Kidney (tissue), 14 donors: ENCODE data around the gene KIF17. TPM values are rescaled to one million over a fixed set of nuclear protein-coding genes. Genes with fewer than 3 reads are reported as not detected.

Experiments
- DNase-seq, 5 donors: peaks; one replicate each; pipeline ENCODE4 v3.0.0-alpha.2; 2013 to 2020
- FAIRE-seq: peaks from 2 replicates; lab custom pipeline; 2012; peaks lifted over from hg19 to GRCh38; lab: Jason Lieb, UNC
- H3K27ac ChIP-seq, 2 donors: one replicate each; pipeline ENCODE4 v1.7.0; 2013; ENCODE audit warnings: low read depth in 2 of 2, low read length in 2 of 2, inconsistent platforms in 1 of 2
- H3K27me3 ChIP-seq: one replicate; pipeline ENCODE4 v1.7.1; 2013; ENCODE audit warnings: low read length, inconsistent platforms; ENCODE audit not compliant: control insufficient read depth, insufficient read depth
- H3K36me3 ChIP-seq, 3 donors: one replicate each; pipeline versions ENCODE4 v1.7.0 to v1.7.1; 2013; ENCODE audit warnings: low read length in 3 of 3, control low read depth in 1 of 3, inconsistent platforms in 1 of 3; ENCODE audit not compliant: insufficient read depth in 3 of 3, control insufficient read depth in 2 of 3
- H3K4me1 ChIP-seq, 3 donors: one replicate each; pipeline versions ENCODE4 v1.7.0 to v1.7.1; 2013; ENCODE audit warnings: low read length in 3 of 3, inconsistent platforms in 1 of 3, low read depth in 1 of 3; ENCODE audit not compliant: control insufficient read depth in 2 of 3, insufficient read depth in 2 of 3
- H3K4me3 ChIP-seq, 3 donors: one replicate each; pipeline versions ENCODE4 v1.7.0 to v1.8.1; 2013; ENCODE audit warnings: low read length in 3 of 3, control low read depth in 1 of 3, inconsistent platforms in 1 of 3
- H3K9ac ChIP-seq, 3 donors: one replicate each; pipeline versions ENCODE4 v1.7.0 to v1.7.1; 2013; ENCODE audit warnings: low read length in 3 of 3, control low read depth in 1 of 3, inconsistent platforms in 1 of 3
- H3K9me3 ChIP-seq, 3 donors: one replicate each; pipeline versions ENCODE4 v1.7.0 to v1.7.1; 2013; ENCODE audit warnings: low read length in 3 of 3, control low read depth in 1 of 3, inconsistent platforms in 1 of 3; ENCODE audit not compliant: control insufficient read depth in 2 of 3, insufficient read depth in 1 of 3
- intact Hi-C: fragments of 100-400 bp; cut with DNase I; formaldehyde crosslinking; loops from one replicate; pipeline ENCODE4 v1.11.1; 2022
- polyA plus RNA-seq: library from polyadenylated mRNA; stranded (reverse); fragments of 350-450 nt; fragmentation: Illumina TruSeq; extraction: RNeasy Lipid Tissue Mini Kit (QIAGEN cat#74804); gene quantifications from one replicate; pipeline ENCODE4 v1.2.3, GENCODE V29; 2014; ENCODE audit warnings: low read depth, low replicate concordance; ENCODE audit not compliant: insufficient read depth
- total RNA-seq: library from RNA; stranded (reverse); fragmentation: NEBNext Ultra II Directional; extraction: Animal tissue kit (Norgen Biotek cat#: 25700); gene quantifications from one replicate; pipeline ENCODE4 v1.2.1, GENCODE V29; 2021
- TF ChIP-seq, protein P1 (sequence below): IDR thresholded peaks from 3 replicates; pipeline ENCODE4 v1.5.1; 2012; ENCODE audit warnings: mild to moderate bottlenecking, moderate library complexity, borderline replicate concordance; ENCODE audit not compliant: insufficient read depth; ENCODE audit errors: extremely low read depth
- donor health status: control.
- donor health status: control.
- donor health status: control.
- donor health status: control.
- donor health status: control.
- donor health status: DM: yes; HTN: yes; CAD: no.
- donor health status: Normal renal cell carcinoma (clear cell type).

KIF17 gene
- total and polyA plus RNA-seq, 2 donors from 2014 or later, result 3.7 to 4.9 TPM

DNA sequence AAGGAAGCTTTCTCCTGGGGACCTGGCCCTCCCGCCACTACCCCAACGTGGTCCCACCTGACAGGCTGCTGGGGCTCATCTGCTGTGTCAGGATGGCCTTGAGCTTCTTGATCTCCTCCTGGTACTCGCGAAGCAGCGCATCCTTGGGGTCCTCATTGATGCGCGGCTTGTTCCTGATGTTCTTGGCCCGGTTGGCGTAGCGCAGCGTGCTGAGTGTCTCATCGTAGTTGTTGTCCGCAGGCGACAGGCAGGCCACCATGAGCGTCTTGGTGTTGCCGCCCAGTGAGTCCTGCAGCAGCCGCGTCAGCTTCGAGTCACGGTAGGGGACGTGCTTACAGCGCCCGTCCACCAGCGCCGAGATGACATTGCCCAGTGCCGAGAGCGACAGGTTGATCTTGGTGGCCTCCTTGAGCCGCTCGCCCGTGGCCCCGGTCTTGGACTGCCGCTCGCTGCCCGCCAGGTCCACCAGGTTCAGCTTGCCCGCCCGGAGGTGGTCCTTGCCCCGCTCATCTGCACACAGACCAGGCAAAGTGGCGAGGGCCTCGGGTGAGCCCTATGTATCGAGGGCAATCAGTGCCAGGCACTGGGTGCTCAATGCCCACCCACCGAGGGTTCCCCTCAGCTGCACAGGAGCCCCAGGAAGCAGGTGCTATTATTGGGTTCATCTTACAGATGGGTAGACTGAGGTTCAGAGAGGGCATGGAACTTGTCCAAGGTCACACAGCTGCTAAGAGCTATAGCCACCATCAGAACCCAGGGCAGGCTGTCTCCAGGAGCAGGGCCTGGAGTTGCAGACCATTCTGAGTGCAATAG, 13.2 kb downstream of the KIF17 start:
- peak in 1 of 5 donors; percentile 74 for DNase-seq
- intact Hi-C loops, result no loop called here

DNA sequence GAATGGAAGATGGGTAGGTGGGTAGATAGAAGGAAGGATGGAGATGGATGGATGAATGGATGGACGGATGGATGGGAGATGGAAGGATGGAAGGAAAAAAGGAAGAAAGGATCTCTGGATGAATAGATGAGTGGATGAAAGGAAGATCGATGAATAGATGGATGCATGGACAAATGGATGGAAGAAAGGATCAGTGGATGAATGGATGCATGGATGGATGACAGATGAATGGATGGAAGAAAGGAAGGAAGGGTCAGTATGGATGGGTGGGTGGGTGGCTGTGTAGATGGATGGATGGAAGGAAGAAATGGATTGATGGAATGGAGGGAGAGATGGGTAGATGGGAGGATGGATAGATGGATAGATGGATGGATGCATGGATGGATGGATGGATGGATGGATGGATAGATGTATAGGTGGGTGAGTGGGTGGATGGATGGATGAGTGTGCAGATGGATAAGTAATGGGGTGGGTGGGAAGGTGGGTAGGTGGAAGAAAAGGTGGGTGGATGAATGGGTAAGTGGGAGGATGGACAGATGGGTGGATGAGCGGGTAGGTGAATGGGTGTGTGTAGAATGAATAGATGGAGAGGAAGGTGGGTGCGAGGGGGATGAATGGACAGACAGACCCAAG, 14.6 kb downstream of the KIF17 start:
- Histone ChIP-seq H3K27me3 (no peaks in the 10 kb centered on the region), H3K9ac (no peak overlapping the region), H3K4me1 (no peaks in the 10 kb centered on the region), H3K27ac (no peak overlapping the region), H3K36me3 (no peaks in the 10 kb centered on the region), H3K9me3 (no peaks in the 10 kb centered on the region), H3K4me3 (no peak overlapping the region)
- DNase-seq (no peak), FAIRE-seq (no peak)
- TF ChIP-seq, protein P1, sequence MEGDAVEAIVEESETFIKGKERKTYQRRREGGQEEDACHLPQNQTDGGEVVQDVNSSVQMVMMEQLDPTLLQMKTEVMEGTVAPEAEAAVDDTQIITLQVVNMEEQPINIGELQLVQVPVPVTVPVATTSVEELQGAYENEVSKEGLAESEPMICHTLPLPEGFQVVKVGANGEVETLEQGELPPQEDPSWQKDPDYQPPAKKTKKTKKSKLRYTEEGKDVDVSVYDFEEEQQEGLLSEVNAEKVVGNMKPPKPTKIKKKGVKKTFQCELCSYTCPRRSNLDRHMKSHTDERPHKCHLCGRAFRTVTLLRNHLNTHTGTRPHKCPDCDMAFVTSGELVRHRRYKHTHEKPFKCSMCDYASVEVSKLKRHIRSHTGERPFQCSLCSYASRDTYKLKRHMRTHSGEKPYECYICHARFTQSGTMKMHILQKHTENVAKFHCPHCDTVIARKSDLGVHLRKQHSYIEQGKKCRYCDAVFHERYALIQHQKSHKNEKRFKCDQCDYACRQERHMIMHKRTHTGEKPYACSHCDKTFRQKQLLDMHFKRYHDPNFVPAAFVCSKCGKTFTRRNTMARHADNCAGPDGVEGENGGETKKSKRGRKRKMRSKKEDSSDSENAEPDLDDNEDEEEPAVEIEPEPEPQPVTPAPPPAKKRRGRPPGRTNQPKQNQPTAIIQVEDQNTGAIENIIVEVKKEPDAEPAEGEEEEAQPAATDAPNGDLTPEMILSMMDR, result no peak
- intact Hi-C loops, result no loop called here

More for the DNA sequence above, 13.2 kb downstream of the KIF17 start:
- H3K27me3 ChIP-seq, result no peaks in the 10 kb centered on the region
- no peak overlapping the region for H3K27ac ChIP-seq
- no peaks in the 10 kb centered on the region for H3K4me1 ChIP-seq
- TF ChIP-seq, protein P1, result no peak
- FAIRE-seq, result no peak
- no peaks in the 10 kb centered on the region for H3K36me3 ChIP-seq
- no peaks in the 10 kb centered on the region for H3K9me3 ChIP-seq
- no peak overlapping the region for H3K9ac ChIP-seq
- H3K4me3 ChIP-seq, result no peak overlapping the region

DNA sequence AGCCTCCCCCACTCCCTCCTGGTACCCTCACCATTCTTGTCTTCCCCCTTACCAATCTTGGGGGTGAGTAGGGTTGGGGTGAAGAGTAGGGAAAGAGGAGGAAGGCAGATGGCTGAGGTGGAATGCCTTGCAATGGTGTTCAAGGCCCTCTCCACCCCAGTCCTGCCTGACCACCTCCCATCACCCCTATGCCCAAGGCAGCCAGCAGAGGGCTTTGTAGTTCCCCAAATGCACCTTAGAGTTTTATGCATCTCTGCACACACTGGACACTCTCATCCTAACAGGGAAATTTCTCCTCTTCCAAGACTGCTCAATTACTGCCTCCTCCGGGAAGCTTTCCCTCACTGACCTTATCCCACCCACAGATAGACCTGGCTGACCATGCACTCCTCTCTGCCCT, 15.4 kb downstream of the KIF17 start:
- DNase-seq (no peak), FAIRE-seq (no peak)
- no peaks in the 10 kb centered on the region for H3K27me3 ChIP-seq
- H3K9me3 ChIP-seq, result no peaks in the 10 kb centered on the region
- intact Hi-C loops, result no loop called here
- TF ChIP-seq, protein P1, result peak; percentile 7
- no peak overlapping the region for H3K27ac ChIP-seq
- H3K4me1 ChIP-seq, result no peaks in the 10 kb centered on the region
- H3K4me3 ChIP-seq, result no peak overlapping the region
- H3K36me3 ChIP-seq, result no peaks in the 10 kb centered on the region
- H3K9ac ChIP-seq, result no peak overlapping the region
